Measurements from ENCODE around the gene IFI27L1. TPM values are rescaled to one million over a fixed set of nuclear protein-coding genes. Genes with fewer than 3 reads are reported as not detected.

Gene IFI27L1
- total and polyA plus RNA-seq, 2 donors (not counting 3 experiments of a cell fraction or from before 2014, with no cell fraction given): 31.1 to 38.1 TPM

GRCh38 chr14:94043111-94043755 lies 37.9 kb upstream of the IFI27L1 start:
- dilution Hi-C loops (cut with MboI; ENCODE audit: extremely low pct_ligation_motif_present, low sequenced_read_pairs): no loop called here
- ChIA-PET CTCF (interaction anchor here (1.0 to 2.1 kb wide), 4 partner anchors 9 to 93 kb away, joined by 3 to 11 read pairs (median 8); no protein-coding TSS in a partner anchor), POLR2A (no interaction called here)
- BruUV-seq (replicated peaks): no TSS peak
- H3K9ac ChIP-seq (replicated peaks; ENCODE audit: extremely low read depth, insufficient read depth, low read length): no peak overlapping the region
- intact Hi-C loops (cut with micrococcal nuclease): no loop called here
- H3K27ac ChIP-seq (ENCODE audit: insufficient read depth, low read depth, low read length): no peak overlapping the region
- H3K27me3 ChIP-seq (ENCODE audit: control insufficient read depth in 2 of 2, insufficient read depth in 2 of 2, low read length in 2 of 2): no peaks in the 10 kb centered on the region
- H3K9me3 ChIP-seq (replicated peaks; ENCODE audit: control insufficient read depth, insufficient read depth, low read length): no peaks in the 10 kb centered on the region
- no peaks in the 10 kb centered on the region for H3K79me2 ChIP-seq (ENCODE audit: control insufficient read depth, insufficient read depth, low read length)
- no peak overlapping the region for H3K4me2 ChIP-seq (ENCODE audit: insufficient read depth, low read length)
- no peak overlapping the region for H3K4me3 ChIP-seq (replicated peaks in 1 of 3; ENCODE audit: insufficient read depth in 1 of 3, low read depth in 1 of 3, low read length in 3 of 3)
- no peaks in the 10 kb centered on the region for H3K4me1 ChIP-seq (ENCODE audit: control insufficient read depth, extremely low read depth, insufficient read depth, low read length)
- FAIRE-seq (no peak), DNase-seq (ENCODE audit: low read depth, low spot score) (no peak)
- TF ChIP-seq POLR2AphosphoS5 (IDR thresholded peaks at IDR 0.05; ENCODE audit: insufficient read depth, low read depth, low read length) (no peak), MAX (IDR thresholded peaks at IDR 0.05; ENCODE audit: insufficient read depth, insufficient read length) (no peak), FOS (IDR thresholded peaks at IDR 0.05; ENCODE audit: borderline replicate concordance, insufficient read depth, low read length) (no peak), CTCF (IDR thresholded peaks at IDR 0.05; ENCODE audit: extremely low read depth in 1 of 2, insufficient read depth in 1 of 2, low read depth in 1 of 2, low read length in 2 of 2) (no peak), EZH2 (IDR thresholded peaks at IDR 0.05; ENCODE audit: borderline replicate concordance, low read depth, low read length, severe bottlenecking) (no peak)
- no peak overlapping the region for H2AFZ ChIP-seq (ENCODE audit: low read depth, low read length)
- H4K20me1 ChIP-seq (replicated peaks; ENCODE audit: control insufficient read depth, extremely low read depth, insufficient read depth, low read length): no peaks in the 10 kb centered on the region
- H3K36me3 ChIP-seq (ENCODE audit: control insufficient read depth in 2 of 2, extremely low read depth in 1 of 2, insufficient read depth in 2 of 2, low read length in 2 of 2): peaks cover 6 to 8% of the 10 kb centered on the region in 2 experiments
- no peaks in the 10 kb centered on the region for H3K9me1 ChIP-seq (replicated peaks; ENCODE audit: control insufficient read depth, extremely low read depth, insufficient read depth, low read length)

Data from endothelial cell of umbilical vein (primary cell).